HS-27A (cell line): Measurements from ENCODE around the gene PKIB.
"Not testable (repeated sequence)": the region's sequence is repeated elsewhere in the genome, so short reads cannot be mapped to it uniquely, and the experiment has no call there.

Experiments
- DNase-seq: peaks from one replicate; pipeline ENCODE4 v3.0.0-alpha.2; 2012; ENCODE audit warnings: low read depth, missing footprints

PKIB gene

GRCh38 chr6:122747573-122747972, 137.4 kb downstream of the PKIB start:
- no peak for DNase-seq

GRCh38 chr6:122748945-122749344, 138.7 kb downstream of the PKIB start:
- not testable (repeated sequence) for DNase-seq

GRCh38 chr6:122749451-122750050, 139.3 kb downstream of the PKIB start:
- no peak for DNase-seq

GRCh38 chr6:122751326-122751725, 141.1 kb downstream of the PKIB start:
- no peak for DNase-seq

GRCh38 chr6:122752459-122752858, 142.3 kb downstream of the PKIB start:
- DNase-seq: no peak

GRCh38 chr6:122753000-122753687, 142.9 kb downstream of the PKIB start:
- no peak for DNase-seq

- DNase-seq: no peak
Observed at GRCh38 chr6:122753688-122754056, 143.5 kb downstream of the PKIB start.

GRCh38 chr6:122754191-122754731, 144.1 kb downstream of the PKIB start:
- DNase-seq: no peak

GRCh38 chr6:122755901-122756300, 145.7 kb downstream of the PKIB start:
- DNase-seq: no peak

GRCh38 chr6:122758927-122759334, 148.7 kb downstream of the PKIB start:
- DNase-seq: no peak

- no peak for DNase-seq
Observed at GRCh38 chr6:122760330-122760729, 150.1 kb downstream of the PKIB start.

- DNase-seq: no peak
Observed at GRCh38 chr6:122766256-122766655, 156.1 kb downstream of the PKIB start.

GRCh38 chr6:122770835-122771601, 160.8 kb downstream of the PKIB start:
- no peak for DNase-seq

GRCh38 chr6:122772724-122773415, 162.7 kb downstream of the PKIB start:
- DNase-seq: no peak
